ENCODE data around the gene C2orf49.

C2orf49 gene

GRCh38 chr2:105378921-105379383 lies 41.6 kb downstream of the C2orf49 start:
- H3K9me3 ChIP-seq (ENCODE audit: insufficient read depth, low read depth, low read length), result no peaks in the 10 kb centered on the region
- H4K12ac ChIP-seq (ENCODE audit: low read depth, low read length), result no peak overlapping the region
- H2BK120ac ChIP-seq (ENCODE audit: insufficient read depth, low read length, poor library complexity), result no peak overlapping the region
- no peak overlapping the region for H3K4ac ChIP-seq (ENCODE audit: low read depth, low read length)
- WGBS (ENCODE audit: extremely low coverage, insufficient coverage, insufficient read length), result no CpG with 5 or more reads among the region's 4 CpGs
- H4K8ac ChIP-seq (ENCODE audit: low read depth, low read length), result no peak overlapping the region
- no peak overlapping the region for H2AK5ac ChIP-seq (ENCODE audit: low read length)
- H3K79me2 ChIP-seq (ENCODE audit: control insufficient read depth, insufficient read depth, low read length, poor library complexity), result no peaks in the 10 kb centered on the region
- no peak overlapping the region for H3K9ac ChIP-seq (ENCODE audit: low read length)
- peak overlapping the region; percentile 57 for H3K27ac ChIP-seq (ENCODE audit: low read depth, low read length)
- no peaks in the 10 kb centered on the region for H3K27me3 ChIP-seq (ENCODE audit: insufficient read depth, low read length)
- no peak overlapping the region for H2AFZ ChIP-seq (ENCODE audit: insufficient read depth, low read length, poor library complexity)
- DNase-seq, result peak in 1 of 2 donors; percentile 37
- no peaks in the 10 kb centered on the region for H3K79me1 ChIP-seq (ENCODE audit: low read length)
- no peak overlapping the region for H2BK12ac ChIP-seq (ENCODE audit: low read length)
- H3K4me2 ChIP-seq (ENCODE audit: low read length), result no peak overlapping the region
- H3K36me3 ChIP-seq (ENCODE audit: control insufficient read depth in 1 of 2, insufficient read depth in 2 of 2, low read length in 2 of 2), result peaks cover 16 to 34% of the 10 kb centered on the region in 2 experiments
- no peak overlapping the region for H3K23ac ChIP-seq (ENCODE audit: low read length)
- H3K18ac ChIP-seq (ENCODE audit: low read length), result no peak overlapping the region
- peaks cover 13 to 35% of the 10 kb centered on the region in 2 experiments for H3K4me1 ChIP-seq (ENCODE audit: control insufficient read depth in 1 of 2, insufficient read depth in 2 of 2, low read length in 2 of 2)
- H4K91ac ChIP-seq (ENCODE audit: low read depth, low read length), result peak overlapping the region; percentile 8
- no peak overlapping the region for H3K4me3 ChIP-seq (ENCODE audit: low read depth, low read length)
- no peak overlapping the region for H3K14ac ChIP-seq (ENCODE audit: low read length)
- peak overlapping the region; percentile 25 for H2BK5ac ChIP-seq (ENCODE audit: low read depth, low read length, poor library complexity)

GRCh38 chr2:105379741-105380186 lies 42.4 kb downstream of the C2orf49 start:
- Histone ChIP-seq H2BK12ac (ENCODE audit: low read length) (no peak overlapping the region), H3K27ac (ENCODE audit: low read depth, low read length) (peak overlapping the region; percentile 20), H3K18ac (ENCODE audit: low read length) (no peak overlapping the region), H4K8ac (ENCODE audit: low read depth, low read length) (no peak overlapping the region), H3K79me1 (ENCODE audit: low read length) (no peaks in the 10 kb centered on the region), H2AFZ (ENCODE audit: insufficient read depth, low read length, poor library complexity) (no peak overlapping the region), H3K4me2 (ENCODE audit: low read length) (no peak overlapping the region), H3K27me3 (ENCODE audit: insufficient read depth, low read length) (no peaks in the 10 kb centered on the region), H3K9me3 (ENCODE audit: insufficient read depth, low read depth, low read length) (no peaks in the 10 kb centered on the region), H3K4ac (ENCODE audit: low read depth, low read length) (peak overlapping the region; percentile 0), H2AK5ac (ENCODE audit: low read length) (no peak overlapping the region), H4K12ac (ENCODE audit: low read depth, low read length) (no peak overlapping the region), H3K9ac (ENCODE audit: low read length) (peak overlapping the region; percentile 2), H2BK5ac (ENCODE audit: low read depth, low read length, poor library complexity) (no peak overlapping the region), H3K36me3 (ENCODE audit: control insufficient read depth in 1 of 2, insufficient read depth in 2 of 2, low read length in 2 of 2) (peaks cover 16 to 35% of the 10 kb centered on the region in 2 experiments), H4K91ac (ENCODE audit: low read depth, low read length) (no peak overlapping the region), H3K4me3 (ENCODE audit: low read depth, low read length) (no peak overlapping the region), H3K4me1 (ENCODE audit: control insufficient read depth in 1 of 2, insufficient read depth in 2 of 2, low read length in 2 of 2) (peaks cover 13 to 35% of the 10 kb centered on the region in 2 experiments), H3K14ac (ENCODE audit: low read length) (no peak overlapping the region), H3K23ac (ENCODE audit: low read length) (no peak overlapping the region), H3K79me2 (ENCODE audit: control insufficient read depth, insufficient read depth, low read length, poor library complexity) (no peaks in the 10 kb centered on the region), H2BK120ac (ENCODE audit: insufficient read depth, low read length, poor library complexity) (no peak overlapping the region)
- no peak for DNase-seq
- no CpG with 5 or more reads among the region's 7 CpGs for WGBS (ENCODE audit: extremely low coverage, insufficient coverage, insufficient read length)

GRCh38 chr2:105380432-105381100 lies 43.2 kb downstream of the C2orf49 start:
- peak overlapping the region; percentile 15 for H2BK120ac ChIP-seq (ENCODE audit: insufficient read depth, low read length, poor library complexity)
- no peak overlapping the region for H2AK5ac ChIP-seq (ENCODE audit: low read length)
- DNase-seq, result peak; percentile 49 to 92
- no peak overlapping the region for H2AFZ ChIP-seq (ENCODE audit: insufficient read depth, low read length, poor library complexity)
- H3K4ac ChIP-seq (ENCODE audit: low read depth, low read length), result no peak overlapping the region
- H3K27me3 ChIP-seq (ENCODE audit: insufficient read depth, low read length), result no peaks in the 10 kb centered on the region
- H3K79me2 ChIP-seq (ENCODE audit: control insufficient read depth, insufficient read depth, low read length, poor library complexity), result no peaks in the 10 kb centered on the region
- no peak overlapping the region for H2BK5ac ChIP-seq (ENCODE audit: low read depth, low read length, poor library complexity)
- H3K18ac ChIP-seq (ENCODE audit: low read length), result peak overlapping the region; percentile 49
- H3K4me3 ChIP-seq (ENCODE audit: low read depth, low read length), result no peak overlapping the region
- no peaks in the 10 kb centered on the region for H3K9me3 ChIP-seq (ENCODE audit: insufficient read depth, low read depth, low read length)
- H3K4me1 ChIP-seq (ENCODE audit: control insufficient read depth in 1 of 2, insufficient read depth in 2 of 2, low read length in 2 of 2), result peaks cover 13 to 31% of the 10 kb centered on the region in 2 experiments
- no peak overlapping the region for H3K23ac ChIP-seq (ENCODE audit: low read length)
- no peak overlapping the region for H4K91ac ChIP-seq (ENCODE audit: low read depth, low read length)
- H4K8ac ChIP-seq (ENCODE audit: low read depth, low read length), result no peak overlapping the region
- H3K79me1 ChIP-seq (ENCODE audit: low read length), result no peaks in the 10 kb centered on the region
- WGBS (ENCODE audit: extremely low coverage, insufficient coverage, insufficient read length), result no CpG with 5 or more reads among the region's 9 CpGs
- no peak overlapping the region for H3K27ac ChIP-seq (ENCODE audit: low read depth, low read length)
- H2BK12ac ChIP-seq (ENCODE audit: low read length), result no peak overlapping the region
- H3K4me2 ChIP-seq (ENCODE audit: low read length), result no peak overlapping the region
- H4K12ac ChIP-seq (ENCODE audit: low read depth, low read length), result no peak overlapping the region
- H3K36me3 ChIP-seq (ENCODE audit: control insufficient read depth in 1 of 2, insufficient read depth in 2 of 2, low read length in 2 of 2), result peaks cover 20 to 38% of the 10 kb centered on the region in 2 experiments
- H3K14ac ChIP-seq (ENCODE audit: low read length), result no peak overlapping the region
- no peak overlapping the region for H3K9ac ChIP-seq (ENCODE audit: low read length)

- no peak overlapping the region for H4K91ac ChIP-seq (ENCODE audit: low read depth, low read length)
- peak overlapping the region; percentile 15 for H2BK120ac ChIP-seq (ENCODE audit: insufficient read depth, low read length, poor library complexity)
- no peak overlapping the region for H3K9ac ChIP-seq (ENCODE audit: low read length)
- H4K8ac ChIP-seq (ENCODE audit: low read depth, low read length), result no peak overlapping the region
- no peak overlapping the region for H3K14ac ChIP-seq (ENCODE audit: low read length)
- H3K36me3 ChIP-seq (ENCODE audit: control insufficient read depth in 1 of 2, insufficient read depth in 2 of 2, low read length in 2 of 2), result peaks cover 26 to 40% of the 10 kb centered on the region in 2 experiments
- no peaks in the 10 kb centered on the region for H3K79me1 ChIP-seq (ENCODE audit: low read length)
- H3K27ac ChIP-seq (ENCODE audit: low read depth, low read length), result no peak overlapping the region
- no peaks in the 10 kb centered on the region for H3K27me3 ChIP-seq (ENCODE audit: insufficient read depth, low read length)
- H3K4me3 ChIP-seq (ENCODE audit: low read depth, low read length), result no peak overlapping the region
- DNase-seq, result peak; percentile 71 to 90
- H3K4ac ChIP-seq (ENCODE audit: low read depth, low read length), result no peak overlapping the region
- H3K79me2 ChIP-seq (ENCODE audit: control insufficient read depth, insufficient read depth, low read length, poor library complexity), result no peaks in the 10 kb centered on the region
- no peak overlapping the region for H3K4me2 ChIP-seq (ENCODE audit: low read length)
- peaks cover 13 to 27% of the 10 kb centered on the region in 2 experiments for H3K4me1 ChIP-seq (ENCODE audit: control insufficient read depth in 1 of 2, insufficient read depth in 2 of 2, low read length in 2 of 2)
- H4K12ac ChIP-seq (ENCODE audit: low read depth, low read length), result no peak overlapping the region
- WGBS (ENCODE audit: extremely low coverage, insufficient coverage, insufficient read length), result no CpG with 5 or more reads among the region's 14 CpGs
- no peak overlapping the region for H3K23ac ChIP-seq (ENCODE audit: low read length)
- no peak overlapping the region for H2BK12ac ChIP-seq (ENCODE audit: low read length)
- H3K9me3 ChIP-seq (ENCODE audit: insufficient read depth, low read depth, low read length), result no peaks in the 10 kb centered on the region
- no peak overlapping the region for H2AFZ ChIP-seq (ENCODE audit: insufficient read depth, low read length, poor library complexity)
- peak overlapping the region; percentile 49 for H3K18ac ChIP-seq (ENCODE audit: low read length)
- no peak overlapping the region for H2AK5ac ChIP-seq (ENCODE audit: low read length)
- H2BK5ac ChIP-seq (ENCODE audit: low read depth, low read length, poor library complexity), result no peak overlapping the region
These were observed 43.8 kb downstream of the C2orf49 start for GRCh38 chr2:105381101-105381668.
